GM23248 (cell line): Measurements from ENCODE around the gene SLC26A4. TPM values are rescaled to one million over a fixed set of nuclear protein-coding genes. Genes with fewer than 3 reads are reported as not detected.

Experiments
- DNase-seq: peaks from one replicate; pipeline ENCODE4 v3.0.0-alpha.2; 2015
- H2AFZ ChIP-seq: fragments of 200-600 bp; sonication (generic); 2 replicates; pipeline ENCODE4 v1.6.1; 2016; ENCODE audit warnings: antibody characterized with exemption
- H3F3A ChIP-seq: fragments of 200-600 bp; sonication (generic); 2 replicates; pipeline ENCODE4 v1.6.1; 2016; ENCODE audit warnings: mild to moderate bottlenecking, antibody characterized with exemption, mixed run types; ENCODE audit not compliant: insufficient read depth
- H3K27ac ChIP-seq: fragments of 200-600 bp; sonication (generic); 2 replicates; pipeline ENCODE4 v1.5.1; 2016; ENCODE audit warnings: mild to moderate bottlenecking
- H3K27me3 ChIP-seq: fragments of 200-600 bp; sonication (generic); replicated peaks from 2 replicates; pipeline ENCODE4 v1.6.1; 2016; ENCODE audit warnings: mild to moderate bottlenecking; ENCODE audit not compliant: insufficient read depth
- H3K36me3 ChIP-seq: fragments of 200-600 bp; sonication (generic); 2 replicates; pipeline ENCODE4 v1.6.1; 2016; ENCODE audit warnings: low read depth, mild to moderate bottlenecking
- H3K4me1 ChIP-seq: fragments of 200-600 bp; sonication (generic); 2 replicates; pipeline ENCODE4 v1.6.1; 2016; ENCODE audit warnings: mild to moderate bottlenecking; ENCODE audit not compliant: insufficient read depth
- H3K4me2 ChIP-seq: fragments of 200-600 bp; sonication (generic); one replicate; pipeline ENCODE4 v1.6.1; 2016; ENCODE audit warnings: mild to moderate bottlenecking; ENCODE audit not compliant: unreplicated experiment
- H3K4me3 ChIP-seq: fragments of 200-600 bp; sonication (generic); 2 replicates; pipeline ENCODE4 v1.5.1; 2016; ENCODE audit warnings: mild to moderate bottlenecking
- H3K79me2 ChIP-seq: fragments of 200-600 bp; sonication (generic); 2 replicates; pipeline ENCODE4 v1.6.1; 2016; ENCODE audit warnings: mild to moderate bottlenecking; ENCODE audit not compliant: insufficient read depth
- H3K9ac ChIP-seq: fragments of 200-600 bp; sonication (generic); 2 replicates; pipeline ENCODE4 v1.6.1; 2016; ENCODE audit warnings: mild to moderate bottlenecking
- H3K9me2 ChIP-seq: fragments of 200-600 bp; sonication (generic); 2 replicates; pipeline ENCODE4 v1.6.1; 2016; ENCODE audit warnings: mixed run types, mild to moderate bottlenecking, moderate library complexity; ENCODE audit not compliant: insufficient read depth
- H3K9me3 ChIP-seq: fragments of 200-600 bp; sonication (generic); one replicate; pipeline ENCODE4 v1.6.1; 2017; ENCODE audit warnings: low read depth
- H4K20me1 ChIP-seq: fragments of 200-600 bp; sonication (generic); 2 replicates; pipeline ENCODE4 v1.6.0; 2016; ENCODE audit not compliant: insufficient read depth
- EZH2 ChIP-seq: fragments of 200-600 bp; sonication (generic); IDR thresholded peaks from 2 replicates; pipeline ENCODE4 v1.6.1; 2018; ENCODE audit warnings: antibody characterized with exemption, mild to moderate bottlenecking; ENCODE audit not compliant: insufficient read depth, poor library complexity, severe bottlenecking
- EZH2phosphoT487 ChIP-seq: fragments of 200-600 bp; sonication (generic); IDR thresholded peaks from 2 replicates; pipeline ENCODE4 v1.6.1; 2018; ENCODE audit warnings: antibody characterized with exemption, moderate library complexity, mild to moderate bottlenecking, low read depth; ENCODE audit not compliant: insufficient read depth
- WGBS, 2 experiments: methylation state at CpG; one replicate each; pipeline ENCODE4 v1.1.6; 2015 to 2017; ENCODE audit warnings: low lambda C conversion rate in 2 of 2, low coverage in 1 of 2; ENCODE audit errors: missing lambda C conversion rate in 2 of 2; 5-methylcytosine and 5-hydroxymethylcytosine counted together
- in situ Hi-C: fragments of 300-500 bp; cut with MboI; formaldehyde crosslinking; loops from 2 replicates; pipeline ENCODE4 v1.15.0; 2020
- polyA plus RNA-seq: library from polyadenylated mRNA; unstranded; fragments of >200 nt; fragmentation: Nextera tagmentation; extraction: Ambion mirVana; gene quantifications from 2 replicates; pipeline ENCODE4 v1.2.1, GENCODE V29; 2016
- total RNA-seq: library from RNA; depleted of rRNA; stranded (reverse); fragments of >200 nt; shearing (Covaris generic); gene quantifications from 2 replicates; pipeline ENCODE4 v1.2.3, GENCODE V29; 2014

Gene SLC26A4
- total and polyA plus RNA-seq, 2 experiments from 2014 or later = 0.24 to 0.43 TPM

DNA sequence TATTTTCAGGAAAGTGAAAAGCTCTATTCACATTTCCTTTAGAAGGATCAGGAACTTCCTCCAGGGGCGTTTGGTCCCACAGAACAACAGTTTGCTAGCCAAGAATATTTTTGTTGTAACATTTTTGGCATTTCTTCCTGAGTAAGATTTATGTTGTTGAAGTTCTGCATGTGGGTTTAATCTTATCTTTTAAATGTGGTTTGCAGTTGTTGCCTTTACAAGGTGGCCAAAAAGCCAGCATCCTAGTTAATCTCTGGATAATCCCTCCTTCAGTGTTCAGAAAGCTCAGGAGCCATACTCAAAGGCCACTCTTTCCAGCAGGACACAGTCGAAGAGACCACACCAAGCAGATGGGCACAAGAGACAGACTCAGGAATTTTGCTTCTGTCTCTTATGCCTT lies 30.0 kb downstream of the SLC26A4 start:
- no peak for DNase-seq
- in situ Hi-C loops = no loop called here
- no peak for TF ChIP-seq EZH2phosphoT487
- no peak for TF ChIP-seq EZH2
- Histone ChIP-seq H3K4me3 (no peak overlapping the region), H3K9me3 (no peaks in the 10 kb centered on the region), H3K9me2 (peaks cover 3% of the 10 kb centered on the region; the same call in 1 of the 2 replicates), H3K9ac (no peak overlapping the region), H3K4me2 (no peak overlapping the region), H3K27me3 (no peaks in the 10 kb centered on the region), H3F3A (peaks cover 7% of the 10 kb centered on the region; the same call in 1 of the 2 replicates), H4K20me1 (no peaks in the 10 kb centered on the region), H2AFZ (no peak overlapping the region), H3K27ac (no peak overlapping the region), H3K36me3 (no peaks in the 10 kb centered on the region), H3K4me1 (peaks cover 23% of the 10 kb centered on the region), H3K79me2 (no peaks in the 10 kb centered on the region)
- 4 to 12% methylated on average over 2 of the region's 2 CpGs for WGBS, 2 experiments

DNA sequence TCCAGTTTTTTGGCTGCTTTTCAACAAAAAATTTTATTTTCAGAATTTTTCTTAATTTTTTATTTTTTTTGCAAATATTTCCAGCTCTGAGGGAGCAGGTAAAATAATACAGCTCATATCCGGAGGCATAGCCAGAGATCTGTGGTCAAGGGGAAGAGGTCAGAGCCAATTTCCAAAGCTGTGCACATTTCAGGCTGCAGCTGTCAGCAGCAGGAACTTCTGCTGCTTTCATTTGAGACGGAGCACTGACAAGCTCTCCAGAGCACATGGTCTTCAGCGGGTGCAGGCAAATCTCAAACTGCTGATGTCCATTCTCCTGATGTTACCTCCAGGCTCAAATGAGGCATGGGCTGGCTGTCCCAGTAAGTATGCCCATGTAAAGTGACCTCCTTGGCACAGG lies 31.1 kb downstream of the SLC26A4 start:
- Histone ChIP-seq H3K27ac (no peak overlapping the region), H3K4me3 (no peak overlapping the region), H3K4me2 (no peak overlapping the region), H3K4me1 (peaks cover 23% of the 10 kb centered on the region), H3K9ac (no peak overlapping the region), H3K79me2 (no peaks in the 10 kb centered on the region), H4K20me1 (no peaks in the 10 kb centered on the region), H3K36me3 (no peaks in the 10 kb centered on the region), H3K9me2 (peaks cover 3% of the 10 kb centered on the region; the same call in 1 of the 2 replicates), H3K27me3 (no peaks in the 10 kb centered on the region), H3F3A (peaks cover 7% of the 10 kb centered on the region; the same call in 1 of the 2 replicates), H3K9me3 (no peaks in the 10 kb centered on the region), H2AFZ (no peak overlapping the region)
- in situ Hi-C loops = no loop called here
- TF ChIP-seq EZH2phosphoT487 (no peak), EZH2 (no peak)
- WGBS, 2 experiments = 43 to 59% methylated on average over 3 of the region's 3 CpGs
- DNase-seq = peak; percentile 7

DNA sequence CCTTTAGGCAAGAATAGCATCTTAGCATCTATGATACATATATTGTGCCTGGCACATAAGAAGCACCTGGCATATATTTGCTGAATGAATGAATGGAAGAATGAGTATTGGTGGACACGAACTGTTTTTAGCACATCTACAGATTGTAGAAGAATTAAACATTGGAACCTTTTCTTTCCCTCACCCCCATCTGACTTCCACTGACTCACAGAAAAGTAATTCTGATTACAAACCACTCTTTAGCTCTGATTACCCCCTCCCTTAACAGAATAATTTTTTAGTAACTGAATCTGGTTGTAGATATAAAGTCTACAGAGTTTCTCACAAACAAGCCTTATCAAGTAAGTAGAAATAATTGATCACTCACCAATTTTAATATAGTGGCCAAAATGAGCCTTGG lies 31.9 kb downstream of the SLC26A4 start:
- Histone ChIP-seq H3K27me3 (no peaks in the 10 kb centered on the region), H4K20me1 (no peaks in the 10 kb centered on the region), H3F3A (peaks cover 7% of the 10 kb centered on the region; the same call in 1 of the 2 replicates), H2AFZ (no peak overlapping the region), H3K9me3 (no peaks in the 10 kb centered on the region), H3K79me2 (no peaks in the 10 kb centered on the region), H3K4me3 (no peak overlapping the region), H3K9ac (no peak overlapping the region), H3K36me3 (no peaks in the 10 kb centered on the region), H3K4me2 (peak overlapping the region; percentile 43), H3K27ac (no peak overlapping the region), H3K4me1 (peaks cover 22% of the 10 kb centered on the region), H3K9me2 (no peaks in the 10 kb centered on the region; the same call in 1 of the 2 replicates)
- peak; percentile 47 for DNase-seq
- no peak for TF ChIP-seq EZH2phosphoT487
- no peak for TF ChIP-seq EZH2
- in situ Hi-C loops = no loop called here
- 57 to 64% methylated on average over 1 of the region's 1 CpG for WGBS, 2 experiments

DNA sequence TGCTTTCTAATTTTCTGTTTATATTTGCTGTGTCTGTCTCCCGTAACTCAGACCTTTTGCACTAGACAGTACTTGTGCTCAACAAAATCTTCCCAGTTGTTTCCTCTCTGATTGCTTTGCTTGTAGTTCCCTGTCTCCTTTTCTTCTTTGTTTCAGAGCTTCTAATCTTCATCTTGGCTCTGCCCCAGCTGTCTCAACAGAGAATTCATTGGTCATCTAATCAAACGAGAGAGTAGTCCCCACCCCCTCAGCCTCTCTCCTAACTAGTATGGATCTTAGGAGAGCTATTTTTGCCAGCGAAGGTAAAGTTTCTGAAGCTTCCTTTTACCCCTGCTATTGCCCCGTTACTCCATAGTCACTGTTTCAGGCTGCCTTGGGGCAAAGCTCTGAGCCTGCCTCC lies 32.8 kb downstream of the SLC26A4 start:
- WGBS, 2 experiments = 87 to 89% methylated on average over 4 of the region's 4 CpGs
- Histone ChIP-seq H3K4me1 (peaks cover 17% of the 10 kb centered on the region), H3K27me3 (no peaks in the 10 kb centered on the region), H3K79me2 (no peaks in the 10 kb centered on the region), H3K27ac (no peak overlapping the region), H3K9ac (no peak overlapping the region), H3K36me3 (no peaks in the 10 kb centered on the region), H3F3A (peaks cover 7% of the 10 kb centered on the region; the same call in 1 of the 2 replicates), H3K9me2 (no peaks in the 10 kb centered on the region), H4K20me1 (no peaks in the 10 kb centered on the region), H3K9me3 (no peaks in the 10 kb centered on the region), H3K4me3 (no peak overlapping the region), H2AFZ (no peak overlapping the region), H3K4me2 (no peak overlapping the region)
- no peak for TF ChIP-seq EZH2phosphoT487
- no peak for TF ChIP-seq EZH2
- in situ Hi-C loops = no loop called here
- DNase-seq = no peak

DNA sequence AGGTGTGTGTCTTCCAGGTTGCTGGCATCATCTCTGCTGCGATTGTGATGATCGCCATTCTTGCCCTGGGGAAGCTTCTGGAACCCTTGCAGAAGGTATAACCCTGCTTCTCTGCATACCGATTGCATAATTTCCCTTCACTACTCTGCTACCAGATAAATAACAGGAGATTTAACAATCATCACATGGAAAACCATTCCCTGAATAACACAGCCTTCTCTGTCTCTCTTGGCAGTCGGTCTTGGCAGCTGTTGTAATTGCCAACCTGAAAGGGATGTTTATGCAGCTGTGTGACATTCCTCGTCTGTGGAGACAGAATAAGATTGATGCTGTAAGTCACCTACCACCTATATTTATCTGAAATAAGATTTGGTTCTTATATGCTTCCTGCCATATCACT lies 33.8 kb downstream of the SLC26A4 start:
- H3K9me2 ChIP-seq = no peaks in the 10 kb centered on the region
- no peaks in the 10 kb centered on the region for H4K20me1 ChIP-seq
- H3K4me1 ChIP-seq = peaks cover 17% of the 10 kb centered on the region
- no peak overlapping the region for H3K9ac ChIP-seq
- DNase-seq = peak; percentile 5
- H3F3A ChIP-seq = peaks cover 7% of the 10 kb centered on the region; the same call in 1 of the 2 replicates
- in situ Hi-C loops = no loop called here
- no peak for TF ChIP-seq EZH2
- no peak for TF ChIP-seq EZH2phosphoT487
- no peak overlapping the region for H3K27ac ChIP-seq
- H3K27me3 ChIP-seq = no peaks in the 10 kb centered on the region
- no peaks in the 10 kb centered on the region for H3K36me3 ChIP-seq
- no peak overlapping the region for H3K4me3 ChIP-seq
- H3K9me3 ChIP-seq = no peaks in the 10 kb centered on the region
- 74 to 78% methylated on average over 5 of the region's 5 CpGs for WGBS, 2 experiments
- no peak overlapping the region for H2AFZ ChIP-seq
- H3K4me2 ChIP-seq = no peak overlapping the region
- no peaks in the 10 kb centered on the region for H3K79me2 ChIP-seq
